ENCODE results near the gene HCFC1. TPM values are rescaled to one million over a fixed set of nuclear protein-coding genes. Genes with fewer than 3 reads are reported as not detected.

Gene HCFC1
- total and polyA plus RNA-seq, 9 of the 15 experiments (the other 6 are each of a cell fraction or from before 2014, with no cell fraction given), result 2.8 to 133 (median 17.1) TPM

- TF ChIP-seq ZBTB49 (CRISPR knock-in tag; IDR thresholded peaks at IDR 0.05; ENCODE audit: borderline replicate concordance) (no peak), NR3C1 (CRISPR knock-in tag; IDR thresholded peaks at IDR 0.05) (no peak), MAFK (IDR thresholded peaks at IDR 0.05; ENCODE audit: low read length) (no peak), E2F6 (IDR thresholded peaks at IDR 0.05; ENCODE audit: borderline replicate concordance in 1 of 2, extremely low read depth in 1 of 2, insufficient read depth in 1 of 2, insufficient read length in 1 of 2, low read depth in 1 of 2, low read length in 1 of 2, poor library complexity in 1 of 2, severe bottlenecking in 1 of 2) (no peak), CBX8 (IDR thresholded peaks at IDR 0.05; ENCODE audit: borderline replicate concordance, extremely low read depth, low read depth, low read length, poor library complexity, severe bottlenecking) (no peak), CC2D1A (IDR thresholded peaks at IDR 0.05) (no peak), POLR2B (IDR thresholded peaks at IDR 0.05; ENCODE audit: low read depth, partially characterized antibody) (no peak)
Observed at GRCh38 chrX:154000051-154000450, 28.4 kb upstream of the HCFC1 start (continued).
